ENCODE results near the gene NOP16. TPM values are rescaled to one million over a fixed set of nuclear protein-coding genes. Genes with fewer than 3 reads are reported as not detected.
A peak's percentile ranks its signal among the peaks of the same experiment; 100 is the strongest.

The NOP16 gene
- 21.7 and 29.3 TPM in 2 replicates for total RNA-seq

- peak; percentile 95 for DNase-seq (ENCODE audit: low read depth, low spot score)
These were observed at the start of gene NOP16, which contains the start of gene HIGD2A for GRCh38 chr5:176388444-176389134. Gene NOP16, minus strand, starts transcription at chr5:176388598. Its CDS starts 59 bp downstream, at chr5:176388539. Gene HIGD2A, plus strand, starts transcription at chr5:176388751. Its CDS starts 69 bp downstream, at chr5:176388820.

GRCh38 chr5:176436656-176437055 lies 48.3 kb upstream of the NOP16 start:
- DNase-seq (ENCODE audit: low read depth, low spot score): no peak

GRCh38 chr5:176432707-176433106 lies 44.3 kb upstream of the NOP16 start:
- DNase-seq (ENCODE audit: low read depth, low spot score): no peak

- DNase-seq (ENCODE audit: low read depth, low spot score): no peak
These were observed 41.6 kb upstream of the NOP16 start for GRCh38 chr5:176429972-176430371.

- DNase-seq (ENCODE audit: low read depth, low spot score): no peak
These were observed 39.6 kb upstream of the NOP16 start for GRCh38 chr5:176427971-176428370.

- no peak for DNase-seq (ENCODE audit: low read depth, low spot score)
These were observed 38.5 kb upstream of the NOP16 start for GRCh38 chr5:176426876-176427275.

- DNase-seq (ENCODE audit: low read depth, low spot score): no peak
These were observed 37.4 kb upstream of the NOP16 start for GRCh38 chr5:176425791-176426190.

- DNase-seq (ENCODE audit: low read depth, low spot score): no peak
These were observed 36.7 kb upstream of the NOP16 start for GRCh38 chr5:176425138-176425537.

- DNase-seq (ENCODE audit: low read depth, low spot score): peak; percentile 47
These were observed 35.8 kb upstream of the NOP16 start for GRCh38 chr5:176424181-176424580.

- DNase-seq (ENCODE audit: low read depth, low spot score): no peak
These were observed 32.7 kb upstream of the NOP16 start for GRCh38 chr5:176420972-176421544.

GRCh38 chr5:176420086-176420485 lies 31.7 kb upstream of the NOP16 start:
- DNase-seq (ENCODE audit: low read depth, low spot score): no peak

GRCh38 chr5:176418251-176418650 lies 29.9 kb upstream of the NOP16 start:
- DNase-seq (ENCODE audit: low read depth, low spot score): no peak

GRCh38 chr5:176416965-176417364 lies 28.6 kb upstream of the NOP16 start:
- DNase-seq (ENCODE audit: low read depth, low spot score): no peak

- DNase-seq (ENCODE audit: low read depth, low spot score): peak; percentile 33
These were observed 27.8 kb upstream of the NOP16 start, which contains the start of gene CLTB for GRCh38 chr5:176415952-176416924. Gene CLTB, minus strand, starts transcription at chr5:176416539. Its CDS starts 176 bp downstream, at chr5:176416363.

- DNase-seq (ENCODE audit: low read depth, low spot score): no peak
These were observed 27.0 kb upstream of the NOP16 start for GRCh38 chr5:176415240-176415951.

- no peak for DNase-seq (ENCODE audit: low read depth, low spot score)
These were observed 26.3 kb upstream of the NOP16 start for GRCh38 chr5:176414704-176415103.

GRCh38 chr5:176413709-176414191 lies 25.4 kb upstream of the NOP16 start:
- DNase-seq (ENCODE audit: low read depth, low spot score): no peak

- no peak for DNase-seq (ENCODE audit: low read depth, low spot score)
These were observed 24.8 kb upstream of the NOP16 start for GRCh38 chr5:176413255-176413565.

- DNase-seq (ENCODE audit: low read depth, low spot score): no peak
These were observed 24.3 kb upstream of the NOP16 start for GRCh38 chr5:176412517-176413254.

- no peak for DNase-seq (ENCODE audit: low read depth, low spot score)
These were observed 22.2 kb upstream of the NOP16 start for GRCh38 chr5:176410486-176411180.

Data from pulmonary artery endothelial cell (primary cell).